Activated CD8-positive, alpha-beta memory T cell treated with anti-CD3 and anti-CD28 coated beads for 24 hours (primary cell): Measurements from ENCODE around the gene HNRNPA0.

ENCODE experiments used
- DNase-seq: peaks from one replicate; pipeline ENCODE4 v3.0.0-alpha.2; 2020

Gene HNRNPA0

DNA sequence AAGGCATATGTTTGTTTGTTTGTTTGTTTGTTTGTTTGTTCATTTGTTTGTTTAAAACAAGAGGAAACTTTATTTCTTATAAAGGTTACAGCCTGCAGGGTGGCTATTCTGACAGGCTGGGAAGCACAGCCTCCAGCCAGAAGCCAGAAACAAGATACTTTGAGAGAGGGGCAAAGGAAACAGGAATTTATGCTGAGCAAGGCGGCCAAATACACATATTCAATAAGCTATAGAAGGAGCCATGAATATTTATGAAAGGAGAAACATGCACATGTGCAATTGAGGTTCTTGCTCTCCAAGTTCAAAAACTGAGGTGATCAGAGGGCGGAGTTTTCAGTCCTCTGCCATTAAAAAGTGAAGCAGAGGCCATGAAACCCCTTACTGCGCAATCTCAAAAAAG, 37.8 kb downstream of the HNRNPA0 start:
- no peak for DNase-seq

- no peak for DNase-seq
Observed at GRCh38 chr5:137715456-137715855, 38.7 kb downstream of the HNRNPA0 start.

- no peak for DNase-seq
Observed at GRCh38 chr5:137714946-137715345, 39.2 kb downstream of the HNRNPA0 start.

GRCh38 chr5:137714494-137714893, 39.7 kb downstream of the HNRNPA0 start:
- no peak for DNase-seq

GRCh38 chr5:137712139-137712667, 42.0 kb downstream of the HNRNPA0 start:
- no peak for DNase-seq

- no peak for DNase-seq
Observed at GRCh38 chr5:137710086-137710485, 44.1 kb downstream of the HNRNPA0 start.

DNA sequence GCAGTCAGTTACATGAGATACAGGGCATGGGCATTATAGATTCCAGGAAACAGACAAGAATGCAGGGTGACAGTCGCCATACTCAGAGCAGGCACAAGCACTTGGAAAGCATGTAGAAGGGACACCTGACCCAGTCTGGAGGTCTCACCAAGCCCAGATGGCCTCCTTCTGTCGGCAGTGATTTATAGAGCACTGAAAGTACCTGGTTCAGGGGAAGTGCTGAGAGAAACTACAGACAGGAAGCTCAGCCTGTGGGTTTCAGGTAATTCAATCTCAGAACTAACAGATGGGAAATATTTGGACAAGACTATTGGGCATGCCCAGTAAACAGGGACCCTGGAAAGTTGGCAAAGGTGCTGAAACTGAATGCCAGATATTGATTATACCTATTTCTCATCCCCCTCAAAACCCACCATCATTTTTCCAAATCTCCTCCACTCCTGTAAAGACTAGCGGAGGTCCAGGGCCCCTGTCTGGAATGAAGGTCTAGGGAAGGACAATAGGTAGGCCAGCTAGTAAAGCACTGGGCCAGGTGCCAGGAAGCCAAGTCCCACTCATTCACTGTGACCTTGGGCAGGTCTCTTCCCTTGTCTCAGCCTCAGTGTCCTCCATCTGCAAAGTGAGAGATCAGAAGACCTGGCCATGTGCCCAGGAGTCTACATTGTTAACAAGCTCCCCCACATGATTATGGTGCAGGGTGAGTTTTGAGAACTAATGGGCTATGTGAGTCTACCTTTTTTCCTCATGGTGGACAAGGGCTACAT, 45.2 kb downstream of the HNRNPA0 start:
- DNase-seq, result no peak

DNA sequence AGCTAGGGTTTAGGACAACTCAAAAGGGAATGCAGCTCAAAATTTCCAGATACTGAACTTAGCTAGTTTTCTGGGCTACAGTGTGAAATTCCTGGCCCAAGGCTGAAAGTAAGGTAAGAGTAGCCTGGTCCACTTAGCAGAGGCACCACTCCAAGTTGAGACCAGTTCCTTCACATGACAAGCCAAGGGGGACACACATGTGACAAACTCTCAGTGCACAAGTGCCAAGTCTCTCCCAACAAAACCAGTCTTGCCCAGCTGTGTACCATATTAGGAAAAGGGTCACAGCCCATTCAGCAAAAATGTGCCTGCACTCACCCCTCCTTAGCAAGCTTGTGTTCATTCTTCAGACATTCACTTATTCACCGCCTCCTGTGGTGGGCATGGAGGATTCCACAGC, 46.1 kb downstream of the HNRNPA0 start:
- no peak for DNase-seq

GRCh38 chr5:137706841-137707240, 47.3 kb downstream of the HNRNPA0 start:
- no peak for DNase-seq

DNA sequence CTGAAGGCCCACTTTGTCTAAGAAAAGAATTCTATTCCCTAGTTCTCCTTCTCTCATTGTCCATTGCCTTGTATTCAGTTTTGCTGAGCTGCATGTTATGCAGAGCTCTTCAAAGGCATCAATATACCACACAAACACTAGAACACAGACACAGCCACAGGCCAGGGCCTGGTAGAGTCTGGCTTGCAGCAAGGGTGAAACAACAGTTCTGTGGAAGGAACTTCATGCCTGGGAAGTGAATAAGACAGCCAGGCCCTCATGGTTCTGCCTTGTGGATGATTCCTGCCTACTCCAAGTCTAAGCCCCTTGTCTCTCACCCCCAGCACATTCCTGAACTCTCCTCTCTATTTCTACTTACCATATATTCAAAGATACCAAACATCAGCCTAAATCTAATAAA, 49.1 kb downstream of the HNRNPA0 start:
- no peak for DNase-seq

DNA sequence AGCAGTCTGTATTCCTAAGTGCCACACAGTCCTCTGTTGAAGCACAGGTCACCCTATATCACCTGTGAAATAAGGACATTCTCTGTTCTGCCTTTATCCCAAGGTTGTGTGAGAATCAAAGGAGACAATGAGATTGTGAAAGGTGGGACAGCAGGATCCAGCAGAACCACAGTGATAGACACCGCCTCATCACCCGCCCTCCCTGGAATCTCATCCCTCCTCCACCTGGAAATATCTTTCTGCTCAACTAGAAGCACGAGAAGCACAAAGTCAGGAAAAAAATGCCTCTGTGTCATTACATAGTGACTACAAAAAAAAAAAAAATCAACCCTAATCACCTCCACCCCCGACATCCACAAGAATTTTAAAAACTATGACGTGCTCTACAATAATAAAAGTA, 50.6 kb downstream of the HNRNPA0 start:
- no peak for DNase-seq

DNA sequence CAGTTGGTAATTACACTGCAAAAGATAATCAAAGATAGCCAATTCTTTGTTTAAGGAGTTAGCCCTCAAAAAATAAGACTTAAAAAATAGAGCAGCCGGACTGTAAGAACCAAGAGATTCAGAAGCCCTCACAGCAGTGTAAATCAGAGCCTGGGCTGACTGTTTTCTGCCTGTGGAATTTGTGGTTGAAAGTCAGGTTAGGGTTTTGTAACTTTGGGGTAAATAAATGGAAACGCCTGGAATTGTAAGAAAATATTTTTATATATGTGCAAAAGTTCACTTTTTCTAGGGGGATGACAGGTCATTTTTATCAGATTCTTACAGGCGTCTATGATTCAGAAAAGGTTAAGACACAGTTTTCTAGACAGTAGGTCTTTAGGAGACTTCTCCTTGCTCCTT, 53.9 kb downstream of the HNRNPA0 start:
- DNase-seq, result no peak

DNA sequence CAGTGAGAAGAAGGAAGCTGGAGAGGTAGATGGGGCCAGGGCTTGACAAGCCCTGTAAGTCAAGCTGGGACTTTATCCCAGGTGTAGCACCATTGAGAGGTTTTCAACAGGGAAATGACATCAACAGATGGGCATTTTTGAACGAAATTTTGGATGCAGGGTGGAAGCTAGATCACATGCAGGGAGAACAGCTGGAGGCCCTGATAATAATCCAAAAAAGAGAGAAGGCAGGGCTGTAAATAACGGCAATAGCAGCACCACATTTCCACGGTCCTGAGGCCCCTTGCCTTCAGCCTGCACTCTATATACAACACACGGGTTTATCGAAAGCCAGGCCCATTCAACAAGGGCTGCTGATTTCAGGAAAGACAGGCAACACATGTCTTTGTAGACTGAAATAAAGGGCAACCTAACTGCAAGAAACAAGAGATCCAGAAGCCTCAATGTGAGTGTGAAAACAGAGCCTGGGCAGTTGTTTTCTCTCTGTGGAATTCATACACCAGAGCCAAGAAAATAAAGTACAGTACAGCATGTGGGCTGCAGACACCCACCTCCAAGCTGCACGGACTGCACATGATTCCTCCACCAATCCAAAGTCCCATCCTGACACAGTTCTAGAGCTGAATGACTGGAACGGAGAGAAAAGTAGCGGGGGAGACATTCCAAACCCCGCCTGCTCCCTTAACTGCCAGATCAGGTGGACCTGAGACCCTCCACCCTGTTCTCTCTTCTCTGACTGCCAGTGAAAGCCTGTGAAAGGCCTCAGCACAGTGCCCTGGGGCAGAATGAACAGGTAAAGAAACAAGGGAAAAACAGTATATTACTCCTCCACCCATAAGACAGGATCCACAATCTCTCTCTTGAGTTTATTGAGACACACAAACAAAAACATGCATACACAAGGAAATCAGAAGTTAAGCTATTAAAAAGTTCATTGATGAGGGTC, 54.6 kb downstream of the HNRNPA0 start:
- DNase-seq, result no peak

DNA sequence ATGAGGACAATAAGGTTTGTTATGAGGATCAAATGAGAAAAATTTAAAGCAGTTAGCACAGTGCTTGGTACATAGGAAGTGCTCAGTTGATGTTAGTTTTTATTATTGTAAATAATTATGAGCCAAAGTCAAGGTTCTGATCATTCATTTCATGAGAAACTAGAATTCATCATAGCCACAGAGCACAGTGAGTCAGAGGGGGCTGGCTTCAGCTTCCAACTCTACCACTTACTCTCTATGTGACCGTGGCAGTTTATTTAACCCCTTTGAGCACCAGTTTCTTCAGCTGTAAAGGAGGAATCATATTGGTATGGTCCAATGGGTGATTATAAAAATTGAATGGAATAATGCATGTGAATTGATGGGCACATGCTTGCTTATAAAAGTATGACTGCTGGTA, 57.7 kb downstream of the HNRNPA0 start:
- no peak for DNase-seq

DNA sequence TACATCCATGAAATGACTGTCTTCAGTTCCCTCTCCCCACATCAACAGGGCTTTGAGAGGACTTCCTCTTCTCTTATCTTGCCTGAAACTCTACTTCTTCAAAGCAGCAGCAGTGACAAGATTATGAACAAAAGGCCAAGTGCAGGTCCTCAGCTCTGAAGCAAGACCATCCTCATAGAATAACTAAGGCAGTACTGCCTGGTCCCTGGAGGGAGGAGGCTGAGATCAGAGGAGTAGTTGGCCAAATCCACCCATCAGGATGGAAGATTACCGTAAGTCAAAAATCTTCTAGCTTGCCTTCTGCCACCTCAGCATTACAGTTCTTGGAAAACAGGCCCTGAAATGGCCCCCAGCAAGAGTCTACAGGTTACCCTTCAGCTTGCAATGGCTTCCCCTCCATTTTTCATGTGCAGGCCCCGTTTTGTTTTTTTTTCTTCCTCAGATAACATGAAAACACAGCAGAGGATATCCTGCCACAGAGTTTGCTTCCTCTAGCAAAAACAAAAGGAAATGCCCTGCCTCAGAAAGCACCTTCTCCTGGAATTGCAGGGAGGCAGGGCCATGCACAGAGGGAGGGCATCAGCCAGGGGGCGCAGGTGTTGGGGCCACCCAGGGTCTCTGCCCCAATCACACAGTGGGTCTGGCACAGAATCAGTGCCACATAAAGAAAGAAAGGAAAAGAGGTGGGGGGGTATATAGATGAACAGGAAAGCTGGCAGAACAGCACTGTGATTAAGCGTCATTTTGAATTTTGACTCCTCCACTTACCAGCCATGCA, 58.3 kb downstream of the HNRNPA0 start:
- no peak for DNase-seq
